K562 (cell line): ENCODE measurements around the gene APEX2. TPM values are rescaled to one million over a fixed set of nuclear protein-coding genes. Genes with fewer than 3 reads are reported as not detected.

Experiments
- BMI1 ChIP-seq: fragments of 150-350 bp; IDR thresholded peaks from 2 replicates; pipeline ENCODE4 v1.6.1; 2014; ENCODE audit warnings: low read length
- CHCHD3 ChIP-seq: fragments of 250-450 bp; sonication (Bioruptor Pico); IDR thresholded peaks from 2 replicates; pipeline ENCODE4 v2.1.2; 2022; ENCODE audit warnings: mild to moderate bottlenecking
- DDX20 ChIP-seq: fragments of 450-650 bp; IDR thresholded peaks from 2 replicates; pipeline ENCODE4 v1.6.1; 2016; ENCODE audit warnings: missing genetic modification characterization, low read depth, mild to moderate bottlenecking, missing compliant biosample characterization, moderate library complexity
- DIDO1 ChIP-seq: fragments of 450-650 bp; IDR thresholded peaks from 2 replicates; pipeline ENCODE4 v1.6.1; 2016; ENCODE audit warnings: low read depth, missing biosample characterization, missing genetic modification characterization
- DMBX1 ChIP-seq: fragments of 250-450 bp; sonication (Bioruptor Pico); IDR thresholded peaks from 2 replicates; pipeline ENCODE4 v1.8.0; 2022; ENCODE audit warnings: inconsistent platforms, mild to moderate bottlenecking, moderate library complexity, borderline replicate concordance
- EHMT2 ChIP-seq: fragments of 450-650 bp; IDR thresholded peaks from 2 replicates; pipeline ENCODE4 v1.6.1; 2018; ENCODE audit warnings: antibody characterized with exemption
- FIP1L1 ChIP-seq: fragments of 200-400 bp; formaldehyde crosslinking; IDR thresholded peaks from 2 replicates; pipeline ENCODE4 v1.6.1; 2018; ENCODE audit warnings: mild to moderate bottlenecking, low read depth, low read length; ENCODE audit not compliant: poor library complexity, severe bottlenecking
- LEF1 ChIP-seq: fragments of 450-650 bp; IDR thresholded peaks from 2 replicates; pipeline ENCODE4 v1.6.1; 2016; ENCODE audit warnings: mild to moderate bottlenecking
- MAFF ChIP-seq: IDR thresholded peaks from 2 replicates; pipeline ENCODE4 v1.6.1; 2012; ENCODE audit warnings: low read length, improper control_type of control experiment
- XRCC4 ChIP-seq: IDR thresholded peaks from one replicate; pipeline ENCODE4 v1.6.1; 2011; ENCODE audit not compliant: insufficient read depth, insufficient read length; ENCODE audit errors: extremely low read depth
- ZNF232 ChIP-seq: sonication (generic); formaldehyde crosslinking; IDR thresholded peaks from 2 replicates; pipeline ENCODE4 v1.8.0; 2022; ENCODE audit warnings: mild to moderate bottlenecking, missing genetic modification reagents
- ZNF3 ChIP-seq: fragments of 250-450 bp; sonication (Bioruptor Pico); IDR thresholded peaks from 2 replicates; pipeline ENCODE4 v1.5.0; 2021; ENCODE audit warnings: mild to moderate bottlenecking, moderate library complexity
- ZNF311 ChIP-seq: fragments of 250-450 bp; sonication (Bioruptor Pico); IDR thresholded peaks from 2 replicates; pipeline ENCODE4 v1.4.0; 2020; ENCODE audit warnings: mild to moderate bottlenecking, moderate library complexity
- ZNF384 ChIP-seq: IDR thresholded peaks from 2 replicates; pipeline ENCODE4 v1.6.1; 2012; ENCODE audit warnings: low read depth, low read length, improper control_type of control experiment
- ZNF79 ChIP-seq: fragments of 250-450 bp; sonication (Bioruptor Pico); IDR thresholded peaks from 2 replicates; pipeline ENCODE4 v1.4.0; 2020; ENCODE audit warnings: low read depth, mild to moderate bottlenecking, moderate library complexity
- polyA plus RNA-seq, 8 experiments: library from polyadenylated mRNA; depleted of rRNA in 4 of 8; stranded (reverse) in 5 of 8; unstranded in 3 of 8; fragments of >200 nt; fragmentation: Nextera tagmentation in 2 of 8; fragmentation: Illumina TruSeq in 1 of 8; extraction: Ambion mirVana in 2 of 8; extraction: Trizol in 1 of 8; gene quantifications; 2 replicates each; pipeline versions ENCODE4 v1.2.1 to v1.2.3, GENCODE V29; 2011 to 2014; ENCODE audit warnings: inconsistent platforms in 1 of 8, missing spikeins in 1 of 8
- total RNA-seq, 7 experiments: library from RNA; depleted of rRNA in 6 of 7; stranded (reverse); fragments of >200 nt in 6 of 7; fragmentation: Illumina TruSeq in 2 of 7; extraction: Trizol in 2 of 7; gene quantifications; 2 replicates each; pipeline versions ENCODE4 v1.2.1 to v1.2.3, GENCODE V29; 2011 to 2021; ENCODE audit warnings: low replicate concordance in 1 of 7
- TF ChIP-seq, protein P1 (sequence below): fragments of 200-800 bp; sonication (Bioruptor generic); IDR thresholded peaks from 2 replicates; pipeline ENCODE4 v1.6.1; 2017; ENCODE audit warnings: missing genetic modification characterization, missing compliant biosample characterization
- TF ChIP-seq, protein P2 (sequence below): sonication (generic); formaldehyde crosslinking; IDR thresholded peaks from 2 replicates; pipeline ENCODE4 v1.5.0; 2020; ENCODE audit warnings: missing genetic modification reagents
- TF ChIP-seq, protein P3 (sequence below): fragments of 200-400 bp; formaldehyde crosslinking; IDR thresholded peaks from 2 replicates; pipeline ENCODE4 v1.6.1; 2017; ENCODE audit warnings: mild to moderate bottlenecking, low read depth, low read length, moderate library complexity
- TF ChIP-seq, protein P4 (sequence below): fragments of 250-450 bp; sonication (Bioruptor Pico); IDR thresholded peaks from 2 replicates; pipeline ENCODE4 v1.9.0; 2021; ENCODE audit warnings: mild to moderate bottlenecking, inconsistent platforms
- TF ChIP-seq, protein P5 (sequence below): fragments of 250-450 bp; sonication (Bioruptor Pico); IDR thresholded peaks from 2 replicates; pipeline ENCODE4 v1.5.0; 2021; ENCODE audit warnings: mild to moderate bottlenecking, moderate library complexity

Gene APEX2
- total and polyA plus RNA-seq, 9 of the 15 experiments (the other 6 are each of a cell fraction or from before 2014, with no cell fraction given): 9.4 to 34.2 (median 25.9) TPM

DNA sequence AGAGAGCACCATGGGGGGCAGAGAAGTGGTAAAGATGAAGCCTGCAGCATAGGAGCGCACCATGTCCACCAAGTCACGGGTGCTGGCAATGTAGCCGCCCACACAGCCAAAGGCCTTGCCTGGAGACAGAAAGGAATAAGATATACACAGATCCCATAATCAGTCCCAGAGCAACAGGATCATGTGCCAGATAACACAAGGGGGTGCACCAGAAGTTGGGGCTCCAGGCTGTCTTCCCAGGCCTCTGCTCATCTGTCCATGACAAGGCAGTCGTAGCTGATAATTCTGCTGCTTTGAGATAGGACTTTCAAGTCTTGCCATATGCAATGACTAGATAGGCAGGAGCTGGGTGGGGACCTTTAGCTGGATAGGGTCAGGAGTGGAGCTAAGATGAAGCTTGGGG, 14.7 kb downstream of the APEX2 start (continued):
- TF ChIP-seq ZNF79 (CRISPR knock-in tag) (no peak), BMI1 (no peak), DMBX1 (CRISPR knock-in tag) (peak; percentile 76), DIDO1 (tag) (no peak), FIP1L1 (no peak), ZNF311 (CRISPR knock-in tag) (no peak), EHMT2 (peak; percentile 53), CHCHD3 (CRISPR knock-in tag) (no peak), DDX20 (no peak; the same call in 1 of the 2 replicates), ZNF384 (no peak), XRCC4 (no peak), ZNF3 (CRISPR knock-in tag) (no peak), LEF1 (peak; percentile 91), ZNF232 (CRISPR knock-in tag) (no peak), MAFF (peak; percentile 45; the same call in 1 of the 2 replicates)
- TF ChIP-seq, protein P1, sequence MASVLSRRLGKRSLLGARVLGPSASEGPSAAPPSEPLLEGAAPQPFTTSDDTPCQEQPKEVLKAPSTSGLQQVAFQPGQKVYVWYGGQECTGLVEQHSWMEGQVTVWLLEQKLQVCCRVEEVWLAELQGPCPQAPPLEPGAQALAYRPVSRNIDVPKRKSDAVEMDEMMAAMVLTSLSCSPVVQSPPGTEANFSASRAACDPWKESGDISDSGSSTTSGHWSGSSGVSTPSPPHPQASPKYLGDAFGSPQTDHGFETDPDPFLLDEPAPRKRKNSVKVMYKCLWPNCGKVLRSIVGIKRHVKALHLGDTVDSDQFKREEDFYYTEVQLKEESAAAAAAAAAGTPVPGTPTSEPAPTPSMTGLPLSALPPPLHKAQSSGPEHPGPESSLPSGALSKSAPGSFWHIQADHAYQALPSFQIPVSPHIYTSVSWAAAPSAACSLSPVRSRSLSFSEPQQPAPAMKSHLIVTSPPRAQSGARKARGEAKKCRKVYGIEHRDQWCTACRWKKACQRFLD (CRISPR knock-in tag): peak; percentile 76; the same call in 1 of the 2 replicates
- TF ChIP-seq, protein P2, sequence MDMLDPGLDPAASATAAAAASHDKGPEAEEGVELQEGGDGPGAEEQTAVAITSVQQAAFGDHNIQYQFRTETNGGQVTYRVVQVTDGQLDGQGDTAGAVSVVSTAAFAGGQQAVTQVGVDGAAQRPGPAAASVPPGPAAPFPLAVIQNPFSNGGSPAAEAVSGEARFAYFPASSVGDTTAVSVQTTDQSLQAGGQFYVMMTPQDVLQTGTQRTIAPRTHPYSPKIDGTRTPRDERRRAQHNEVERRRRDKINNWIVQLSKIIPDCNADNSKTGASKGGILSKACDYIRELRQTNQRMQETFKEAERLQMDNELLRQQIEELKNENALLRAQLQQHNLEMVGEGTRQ (CRISPR knock-in tag): no peak
- TF ChIP-seq, protein P3, sequence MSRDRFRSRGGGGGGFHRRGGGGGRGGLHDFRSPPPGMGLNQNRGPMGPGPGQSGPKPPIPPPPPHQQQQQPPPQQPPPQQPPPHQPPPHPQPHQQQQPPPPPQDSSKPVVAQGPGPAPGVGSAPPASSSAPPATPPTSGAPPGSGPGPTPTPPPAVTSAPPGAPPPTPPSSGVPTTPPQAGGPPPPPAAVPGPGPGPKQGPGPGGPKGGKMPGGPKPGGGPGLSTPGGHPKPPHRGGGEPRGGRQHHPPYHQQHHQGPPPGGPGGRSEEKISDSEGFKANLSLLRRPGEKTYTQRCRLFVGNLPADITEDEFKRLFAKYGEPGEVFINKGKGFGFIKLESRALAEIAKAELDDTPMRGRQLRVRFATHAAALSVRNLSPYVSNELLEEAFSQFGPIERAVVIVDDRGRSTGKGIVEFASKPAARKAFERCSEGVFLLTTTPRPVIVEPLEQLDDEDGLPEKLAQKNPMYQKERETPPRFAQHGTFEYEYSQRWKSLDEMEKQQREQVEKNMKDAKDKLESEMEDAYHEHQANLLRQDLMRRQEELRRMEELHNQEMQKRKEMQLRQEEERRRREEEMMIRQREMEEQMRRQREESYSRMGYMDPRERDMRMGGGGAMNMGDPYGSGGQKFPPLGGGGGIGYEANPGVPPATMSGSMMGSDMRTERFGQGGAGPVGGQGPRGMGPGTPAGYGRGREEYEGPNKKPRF: no peak
- TF ChIP-seq, protein P4, sequence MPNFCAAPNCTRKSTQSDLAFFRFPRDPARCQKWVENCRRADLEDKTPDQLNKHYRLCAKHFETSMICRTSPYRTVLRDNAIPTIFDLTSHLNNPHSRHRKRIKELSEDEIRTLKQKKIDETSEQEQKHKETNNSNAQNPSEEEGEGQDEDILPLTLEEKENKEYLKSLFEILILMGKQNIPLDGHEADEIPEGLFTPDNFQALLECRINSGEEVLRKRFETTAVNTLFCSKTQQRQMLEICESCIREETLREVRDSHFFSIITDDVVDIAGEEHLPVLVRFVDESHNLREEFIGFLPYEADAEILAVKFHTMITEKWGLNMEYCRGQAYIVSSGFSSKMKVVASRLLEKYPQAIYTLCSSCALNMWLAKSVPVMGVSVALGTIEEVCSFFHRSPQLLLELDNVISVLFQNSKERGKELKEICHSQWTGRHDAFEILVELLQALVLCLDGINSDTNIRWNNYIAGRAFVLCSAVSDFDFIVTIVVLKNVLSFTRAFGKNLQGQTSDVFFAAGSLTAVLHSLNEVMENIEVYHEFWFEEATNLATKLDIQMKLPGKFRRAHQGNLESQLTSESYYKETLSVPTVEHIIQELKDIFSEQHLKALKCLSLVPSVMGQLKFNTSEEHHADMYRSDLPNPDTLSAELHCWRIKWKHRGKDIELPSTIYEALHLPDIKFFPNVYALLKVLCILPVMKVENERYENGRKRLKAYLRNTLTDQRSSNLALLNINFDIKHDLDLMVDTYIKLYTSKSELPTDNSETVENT (CRISPR knock-in tag): no peak
- TF ChIP-seq, protein P5, sequence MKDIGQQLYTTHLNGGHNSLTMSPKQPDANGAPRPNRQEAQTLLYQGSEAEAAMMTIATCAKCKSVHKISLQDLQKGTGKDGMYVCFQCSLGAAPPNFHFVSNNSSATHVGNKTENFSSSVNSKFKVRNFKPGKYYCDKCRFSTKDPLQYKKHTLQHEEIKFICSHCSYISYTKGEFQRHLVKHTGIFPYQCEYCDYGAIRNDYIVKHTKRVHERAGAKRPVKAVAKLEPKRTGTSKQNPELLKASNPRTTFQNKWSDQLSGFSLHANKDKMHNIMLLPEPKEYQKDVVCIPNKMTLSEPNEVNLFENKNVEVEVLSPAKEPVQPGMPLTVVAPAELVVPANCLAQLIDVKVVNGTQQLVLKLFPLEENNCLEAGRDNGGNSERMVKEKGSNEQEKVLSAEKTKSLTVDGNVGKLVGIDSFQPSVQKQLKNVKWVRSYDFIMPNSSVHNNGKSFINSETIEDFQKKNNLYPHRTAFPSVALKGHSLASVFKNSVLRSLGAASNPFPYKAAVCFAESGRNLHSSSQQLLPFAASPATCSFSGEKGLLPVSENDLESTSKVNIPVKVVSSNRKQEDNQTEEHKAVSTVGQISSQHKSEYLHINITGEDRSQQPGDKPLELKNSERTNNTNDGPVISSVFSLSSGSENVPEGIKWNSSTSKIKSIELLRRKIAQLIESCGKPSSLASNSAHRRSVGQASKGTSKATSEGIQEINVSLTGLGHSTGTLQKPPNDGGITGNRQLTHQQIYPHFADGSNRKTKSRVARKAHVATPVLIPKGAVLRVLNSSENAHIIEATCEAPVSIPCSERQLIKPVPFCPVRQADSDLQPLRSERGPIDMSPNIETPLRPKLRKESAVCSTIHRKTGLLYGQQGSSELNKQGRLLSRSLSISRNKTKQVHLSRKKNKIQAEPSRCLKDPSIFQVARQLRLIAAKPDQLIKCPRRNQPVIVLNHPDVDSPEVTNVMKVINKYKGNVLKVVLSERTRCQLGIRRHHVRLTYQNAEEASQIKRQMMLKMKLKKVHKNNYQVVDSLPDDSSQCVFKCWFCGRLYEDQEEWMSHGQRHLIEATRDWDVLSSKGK (CRISPR knock-in tag): no peak
